ENCODE data around the gene PTPRM. TPM values are rescaled to one million over a fixed set of nuclear protein-coding genes. Genes with fewer than 3 reads are reported as not detected.

PTPRM gene
- total RNA-seq, 1 donor from 2014 or later, result 71.3 TPM

DNA sequence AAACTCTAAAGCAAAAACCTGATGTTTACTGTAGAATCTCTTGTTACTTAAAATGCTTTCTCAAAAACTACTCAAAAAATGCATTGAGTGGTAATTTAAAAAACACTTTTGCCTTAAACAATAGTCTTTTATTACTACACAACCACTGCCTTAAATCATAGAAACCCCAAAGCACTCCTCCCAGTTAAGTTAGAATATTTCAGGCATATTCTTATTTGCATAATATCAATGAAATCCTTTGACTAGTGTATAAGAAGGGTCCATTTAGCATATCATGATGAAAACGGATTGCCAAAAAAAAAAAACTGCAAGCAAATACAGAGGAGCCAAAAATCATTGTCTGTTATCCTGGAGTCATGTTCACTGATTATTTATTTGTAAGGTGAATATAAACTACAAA lies 119.2 kb downstream of the PTPRM start:
- no peak for DNase-seq (ENCODE audit: low spot score in 2 of 2, unreplicated experiment in 2 of 2)
- Mint-ChIP-seq H3K36me3 (no peaks in the 10 kb centered on the region), H3K27me3 (ENCODE audit: low read depth) (no peaks in the 10 kb centered on the region), H3K4me3 (no peak overlapping the region), H3K4me1 (peaks cover 18% of the 10 kb centered on the region), H3K9me3 (no peaks in the 10 kb centered on the region), H3K27ac (no peak overlapping the region)
- TF ChIP-seq, protein P1, sequence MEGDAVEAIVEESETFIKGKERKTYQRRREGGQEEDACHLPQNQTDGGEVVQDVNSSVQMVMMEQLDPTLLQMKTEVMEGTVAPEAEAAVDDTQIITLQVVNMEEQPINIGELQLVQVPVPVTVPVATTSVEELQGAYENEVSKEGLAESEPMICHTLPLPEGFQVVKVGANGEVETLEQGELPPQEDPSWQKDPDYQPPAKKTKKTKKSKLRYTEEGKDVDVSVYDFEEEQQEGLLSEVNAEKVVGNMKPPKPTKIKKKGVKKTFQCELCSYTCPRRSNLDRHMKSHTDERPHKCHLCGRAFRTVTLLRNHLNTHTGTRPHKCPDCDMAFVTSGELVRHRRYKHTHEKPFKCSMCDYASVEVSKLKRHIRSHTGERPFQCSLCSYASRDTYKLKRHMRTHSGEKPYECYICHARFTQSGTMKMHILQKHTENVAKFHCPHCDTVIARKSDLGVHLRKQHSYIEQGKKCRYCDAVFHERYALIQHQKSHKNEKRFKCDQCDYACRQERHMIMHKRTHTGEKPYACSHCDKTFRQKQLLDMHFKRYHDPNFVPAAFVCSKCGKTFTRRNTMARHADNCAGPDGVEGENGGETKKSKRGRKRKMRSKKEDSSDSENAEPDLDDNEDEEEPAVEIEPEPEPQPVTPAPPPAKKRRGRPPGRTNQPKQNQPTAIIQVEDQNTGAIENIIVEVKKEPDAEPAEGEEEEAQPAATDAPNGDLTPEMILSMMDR (IDR thresholded peaks at IDR 0.05; ENCODE audit: unreplicated experiment), result no peak

GRCh38 chr18:7688580-7688979 lies 121.5 kb downstream of the PTPRM start:
- H3K27me3 Mint-ChIP-seq (ENCODE audit: low read depth), result no peaks in the 10 kb centered on the region
- H3K27ac Mint-ChIP-seq, result no peak overlapping the region
- peaks cover 9% of the 10 kb centered on the region for H3K4me1 Mint-ChIP-seq
- H3K36me3 Mint-ChIP-seq, result no peaks in the 10 kb centered on the region
- DNase-seq (ENCODE audit: low spot score in 2 of 2, unreplicated experiment in 2 of 2), result no peak
- H3K9me3 Mint-ChIP-seq, result no peaks in the 10 kb centered on the region
- TF ChIP-seq, protein P1 (IDR thresholded peaks at IDR 0.05; ENCODE audit: unreplicated experiment), result no peak
- H3K4me3 Mint-ChIP-seq, result no peak overlapping the region

- TF ChIP-seq, protein P1 (IDR thresholded peaks at IDR 0.05; ENCODE audit: unreplicated experiment), result no peak
- no peaks in the 10 kb centered on the region for H3K27me3 Mint-ChIP-seq (ENCODE audit: low read depth)
- H3K4me1 Mint-ChIP-seq, result peaks cover 7% of the 10 kb centered on the region
- H3K9me3 Mint-ChIP-seq, result no peaks in the 10 kb centered on the region
- no peak overlapping the region for H3K4me3 Mint-ChIP-seq
- H3K27ac Mint-ChIP-seq, result no peak overlapping the region
- DNase-seq (ENCODE audit: low spot score in 2 of 2, unreplicated experiment in 2 of 2), result no peak
- H3K36me3 Mint-ChIP-seq, result no peaks in the 10 kb centered on the region
These were observed 124.1 kb downstream of the PTPRM start for GRCh38 chr18:7691206-7691605.

- H3K27me3 Mint-ChIP-seq (ENCODE audit: low read depth), result no peaks in the 10 kb centered on the region
- no peak for DNase-seq (ENCODE audit: low spot score in 2 of 2, unreplicated experiment in 2 of 2)
- H3K4me1 Mint-ChIP-seq, result no peaks in the 10 kb centered on the region
- H3K4me3 Mint-ChIP-seq, result no peak overlapping the region
- no peaks in the 10 kb centered on the region for H3K9me3 Mint-ChIP-seq
- TF ChIP-seq, protein P1 (IDR thresholded peaks at IDR 0.05; ENCODE audit: unreplicated experiment), result no peak
- no peaks in the 10 kb centered on the region for H3K36me3 Mint-ChIP-seq
- H3K27ac Mint-ChIP-seq, result no peak overlapping the region
These were observed 129.7 kb downstream of the PTPRM start for GRCh38 chr18:7696780-7697179.

DNA sequence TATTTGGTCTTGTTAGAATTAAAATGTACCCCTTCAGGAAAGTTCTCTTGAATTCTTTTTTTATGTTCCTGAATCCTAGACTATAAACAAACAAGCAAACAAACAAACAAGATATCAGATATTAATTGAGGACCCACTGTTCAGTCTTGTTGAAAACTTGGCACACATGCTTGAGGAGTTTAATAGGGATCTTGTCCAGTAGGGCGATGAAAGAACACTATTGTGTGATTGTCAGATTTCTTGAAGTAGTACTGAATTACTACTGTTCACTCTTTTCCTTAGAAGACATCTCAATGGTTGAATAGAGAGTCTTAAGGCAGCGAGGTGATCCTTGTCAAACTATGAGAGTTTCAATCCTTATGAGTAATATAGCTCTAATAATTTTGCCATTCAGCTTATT lies 130.2 kb downstream of the PTPRM start:
- Mint-ChIP-seq H3K27ac (no peak overlapping the region), H3K4me3 (no peak overlapping the region), H3K4me1 (no peaks in the 10 kb centered on the region), H3K27me3 (ENCODE audit: low read depth) (no peaks in the 10 kb centered on the region), H3K9me3 (peaks cover 4% of the 10 kb centered on the region), H3K36me3 (peaks cover 3% of the 10 kb centered on the region)
- DNase-seq (ENCODE audit: low spot score in 2 of 2, unreplicated experiment in 2 of 2), result no peak
- TF ChIP-seq, protein P1 (IDR thresholded peaks at IDR 0.05; ENCODE audit: unreplicated experiment), result no peak

GRCh38 chr18:7711495-7711894 lies 144.4 kb downstream of the PTPRM start:
- TF ChIP-seq, protein P1 (IDR thresholded peaks at IDR 0.05; ENCODE audit: unreplicated experiment), result no peak
- Mint-ChIP-seq H3K9me3 (peaks cover 58% of the 10 kb centered on the region), H3K27me3 (ENCODE audit: low read depth) (no peaks in the 10 kb centered on the region), H3K4me3 (no peak overlapping the region), H3K36me3 (peaks cover 23% of the 10 kb centered on the region), H3K27ac (no peak overlapping the region), H3K4me1 (peaks cover 8% of the 10 kb centered on the region)
- no peak for DNase-seq (ENCODE audit: low spot score in 2 of 2, unreplicated experiment in 2 of 2)
